GM18861 (cell line): ENCODE results near the gene BOD1L1.

Source experiments
- ATAC-seq: cut with Tn5 transposase; IDR thresholded peaks from one replicate; pipeline ENCODE4 v1.9.1; 2021; ENCODE audit not compliant: unreplicated experiment

The BOD1L1 gene

GRCh38 chr4:13626492-13627177, 890 bp downstream of the BOD1L1 start:
- ATAC-seq, result no peak

GRCh38 chr4:13618212-13618806, 9.2 kb downstream of the BOD1L1 start:
- no peak for ATAC-seq

GRCh38 chr4:13617801-13618200, 9.7 kb downstream of the BOD1L1 start:
- ATAC-seq, result no peak

GRCh38 chr4:13616597-13616996, 10.9 kb downstream of the BOD1L1 start:
- ATAC-seq, result no peak

- ATAC-seq, result peak; percentile 45
Measured at GRCh38 chr4:13615161-13615560, 12.4 kb downstream of the BOD1L1 start.

- ATAC-seq, result no peak
Measured at GRCh38 chr4:13612569-13612968, 15.0 kb downstream of the BOD1L1 start.

GRCh38 chr4:13611283-13611842, 16.2 kb downstream of the BOD1L1 start:
- ATAC-seq, result peak; percentile 98

GRCh38 chr4:13605330-13605729, 22.2 kb downstream of the BOD1L1 start:
- no peak for ATAC-seq

GRCh38 chr4:13601848-13602247, 25.7 kb downstream of the BOD1L1 start:
- ATAC-seq, result no peak

- ATAC-seq, result peak; percentile 75
Measured at GRCh38 chr4:13601048-13601447, 26.5 kb downstream of the BOD1L1 start.

- ATAC-seq, result no peak
Measured at GRCh38 chr4:13599159-13599558, 28.4 kb downstream of the BOD1L1 start.

- no peak for ATAC-seq
Measured at GRCh38 chr4:13597604-13598003, 29.9 kb downstream of the BOD1L1 start.

GRCh38 chr4:13597141-13597540, 30.4 kb downstream of the BOD1L1 start:
- ATAC-seq, result no peak

- ATAC-seq, result no peak
Measured at GRCh38 chr4:13592220-13592619, 35.3 kb downstream of the BOD1L1 start.

- ATAC-seq, result no peak
Measured at GRCh38 chr4:13590766-13591165, 36.8 kb downstream of the BOD1L1 start.

- ATAC-seq, result no peak
Measured at GRCh38 chr4:13588954-13589353, 38.6 kb downstream of the BOD1L1 start.

GRCh38 chr4:13584481-13584880, 43.0 kb downstream of the BOD1L1 start:
- ATAC-seq, result no peak

GRCh38 chr4:13580036-13580435, 47.5 kb downstream of the BOD1L1 start:
- ATAC-seq, result no peak

GRCh38 chr4:13577660-13578059, 49.9 kb downstream of the BOD1L1 start:
- ATAC-seq, result no peak

GRCh38 chr4:13570916-13571315, 56.6 kb downstream of the BOD1L1 start:
- ATAC-seq, result no peak

GRCh38 chr4:13567125-13567524, 60.4 kb downstream of the BOD1L1 start:
- ATAC-seq, result no peak

- no peak for ATAC-seq
Measured at GRCh38 chr4:13562876-13563275, 64.6 kb downstream of the BOD1L1 start.

- ATAC-seq, result no peak
Measured at GRCh38 chr4:13561673-13562072, 65.9 kb downstream of the BOD1L1 start.
